NT2/D1 (cell line): ENCODE data around the gene TP53BP2.

Experiments used
- YY1 ChIP-seq: IDR thresholded peaks from 2 replicates; pipeline ENCODE4 v1.6.1; 2011; ENCODE audit not compliant: insufficient read length, insufficient read depth
- ZNF274 ChIP-seq: IDR thresholded peaks from 2 replicates; pipeline ENCODE4 v1.6.1; 2011; ENCODE audit warnings: mild to moderate bottlenecking, low read depth, low read length

DNA sequence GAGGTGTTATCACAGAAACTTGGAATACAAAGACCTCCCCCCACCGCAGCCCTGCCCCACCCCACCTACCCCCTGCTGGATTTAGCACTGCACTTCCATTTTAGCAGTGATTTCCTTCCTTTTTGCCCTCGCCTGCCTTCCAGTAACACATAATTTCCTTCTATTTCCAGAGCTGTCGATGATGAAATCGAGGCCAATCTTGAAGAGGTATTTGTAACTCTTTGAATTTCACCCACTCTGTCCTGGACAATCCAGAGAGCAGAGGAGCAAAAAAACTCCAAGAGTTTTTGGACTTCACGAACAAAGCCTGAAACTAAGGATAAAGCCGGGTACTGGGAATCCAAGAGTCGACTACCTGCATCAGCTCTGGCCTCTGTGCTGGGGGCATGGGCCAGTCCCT, 84.3 kb downstream of the TP53BP2 start:
- TF ChIP-seq ZNF274 (no peak), YY1 (no peak)
